Esophagus (tissue), 2 donors: Measurements from ENCODE around the gene TNFRSF4. TPM values are rescaled to one million over a fixed set of nuclear protein-coding genes. Genes with fewer than 3 reads are reported as not detected.
"Not testable (repeated sequence)": the region's sequence is repeated elsewhere in the genome, so short reads cannot be mapped to it uniquely, and the experiment has no call there.

Source experiments
- H3K27ac ChIP-seq, 2 donors: one replicate each; pipeline ENCODE4 v1.5.1; 2013; ENCODE audit warnings: low read depth in 2 of 2, mild to moderate bottlenecking in 2 of 2, inconsistent platforms in 1 of 2, low read length in 1 of 2, moderate library complexity in 1 of 2
- H3K27me3 ChIP-seq, 2 donors: one replicate each; pipeline ENCODE4 v1.6.1; 2013; ENCODE audit warnings: low read length in 2 of 2, control low read depth in 1 of 2, mild to moderate bottlenecking in 1 of 2; ENCODE audit not compliant: insufficient read depth in 2 of 2, control insufficient read depth in 1 of 2
- H3K36me3 ChIP-seq, 2 donors: one replicate each; pipeline ENCODE4 v1.6.1; 2013; ENCODE audit warnings: low read length in 1 of 2; ENCODE audit not compliant: control insufficient read depth in 2 of 2, insufficient read depth in 2 of 2
- H3K4me1 ChIP-seq, 2 donors: one replicate each; pipeline ENCODE4 v1.6.1; 2013; ENCODE audit warnings: low read length in 1 of 2; ENCODE audit not compliant: control insufficient read depth in 2 of 2, insufficient read depth in 2 of 2
- H3K4me3 ChIP-seq, 2 donors: one replicate each; pipeline ENCODE4 v1.5.1; 2013; ENCODE audit warnings: low read length in 2 of 2, mild to moderate bottlenecking in 2 of 2, low read depth in 1 of 2, moderate library complexity in 1 of 2
- H3K9me3 ChIP-seq, 2 donors: one replicate each; pipeline ENCODE4 v1.6.1; 2013; ENCODE audit warnings: mild to moderate bottlenecking in 2 of 2, low read depth in 1 of 2, low read length in 1 of 2, moderate library complexity in 1 of 2; ENCODE audit not compliant: control insufficient read depth in 2 of 2, insufficient read depth in 1 of 2
- WGBS, 2 donors: extraction: QIAGEN DNeasy Blood & Tissue Kit; methylation state at CpG; one replicate each; pipeline ENCODE4 v1.1.7; 2013; 5-methylcytosine and 5-hydroxymethylcytosine counted together
- polyA plus RNA-seq, 2 donors: library from polyadenylated mRNA; stranded (reverse); fragments of 200-250 nt; gene quantifications; one replicate each; pipeline ENCODE4 v1.2.3, GENCODE V29; 2013
- donor health status: healthy with polysubstance abuse.
- donor health status: Bipolar disorder and iron deficiency.

The TNFRSF4 gene
- polyA plus RNA-seq, 2 donors = 0.73 to 1.1 TPM

DNA sequence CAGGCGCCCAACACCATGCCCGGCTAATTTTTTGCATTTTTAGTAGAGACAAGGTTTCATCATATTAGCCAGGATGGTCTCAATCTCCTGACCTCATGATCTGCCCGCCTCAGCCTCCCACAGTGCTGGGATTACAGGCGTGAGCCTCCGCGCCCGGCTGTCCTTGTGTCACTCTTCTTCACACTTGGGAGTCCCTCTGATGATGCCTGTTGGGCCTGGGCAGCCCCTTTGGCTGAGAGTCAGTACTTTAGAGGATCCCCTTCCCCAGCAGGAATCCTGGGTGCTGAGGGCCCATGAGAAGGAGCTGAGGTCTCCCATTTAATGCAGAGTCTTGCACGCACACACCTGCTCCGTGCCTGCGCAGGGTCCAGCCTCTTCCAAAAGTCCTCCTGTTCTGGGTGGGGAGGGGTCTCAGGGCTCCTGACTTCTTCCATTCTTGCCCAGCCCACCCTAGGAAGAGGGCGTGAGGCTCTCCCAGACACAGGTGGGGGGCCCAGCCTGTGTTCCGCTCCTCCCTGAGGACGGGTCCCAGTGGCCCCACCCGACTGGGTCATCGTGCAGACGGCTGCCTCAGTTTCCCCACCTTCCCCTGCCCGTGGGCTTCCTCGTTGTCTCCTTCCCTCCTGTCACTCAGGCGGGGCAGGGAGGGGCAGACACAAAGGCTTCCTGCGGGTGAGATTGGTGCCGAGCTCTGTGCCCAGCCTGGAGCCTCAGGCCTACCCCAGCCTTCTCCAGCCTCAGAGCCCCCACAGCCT is 36.3 kb downstream of the TNFRSF4 start:
- Histone ChIP-seq H3K4me1 (peaks cover 2 to 3% of the 10 kb centered on the region in 2 donors), H3K36me3 (peaks cover 0 to 10% of the 10 kb centered on the region in 2 donors), H3K27me3 (no peaks in the 10 kb centered on the region), H3K9me3 (peaks cover 0 to 2% of the 10 kb centered on the region in 2 donors), H3K27ac (no peak overlapping the region), H3K4me3 (no peak overlapping the region)
- WGBS, 2 donors = 83 to 89% methylated on average over 21 of the region's 21 CpGs

DNA sequence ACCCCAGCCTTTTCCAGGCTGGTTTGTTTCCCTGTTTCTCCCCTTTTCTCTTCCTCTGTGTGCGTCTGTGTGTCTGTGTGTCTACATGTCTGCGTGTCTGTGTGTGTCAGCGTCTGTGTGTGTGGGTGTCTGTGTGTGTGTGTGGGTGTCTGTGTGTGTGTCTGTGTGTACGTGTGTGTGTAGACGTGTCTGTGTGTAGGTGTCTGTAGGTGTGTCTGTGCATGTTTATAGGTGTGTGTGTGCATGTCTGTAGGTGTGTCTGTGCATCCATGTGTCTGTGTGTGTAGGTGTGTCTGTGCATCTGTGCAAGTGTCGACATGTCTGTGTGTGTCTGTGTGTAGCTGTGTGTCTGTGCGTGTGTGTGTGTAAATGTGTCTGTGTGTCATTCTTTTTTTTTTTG is 37.0 kb downstream of the TNFRSF4 start:
- peaks cover 0 to 10% of the 10 kb centered on the region in 2 donors for H3K36me3 ChIP-seq

DNA sequence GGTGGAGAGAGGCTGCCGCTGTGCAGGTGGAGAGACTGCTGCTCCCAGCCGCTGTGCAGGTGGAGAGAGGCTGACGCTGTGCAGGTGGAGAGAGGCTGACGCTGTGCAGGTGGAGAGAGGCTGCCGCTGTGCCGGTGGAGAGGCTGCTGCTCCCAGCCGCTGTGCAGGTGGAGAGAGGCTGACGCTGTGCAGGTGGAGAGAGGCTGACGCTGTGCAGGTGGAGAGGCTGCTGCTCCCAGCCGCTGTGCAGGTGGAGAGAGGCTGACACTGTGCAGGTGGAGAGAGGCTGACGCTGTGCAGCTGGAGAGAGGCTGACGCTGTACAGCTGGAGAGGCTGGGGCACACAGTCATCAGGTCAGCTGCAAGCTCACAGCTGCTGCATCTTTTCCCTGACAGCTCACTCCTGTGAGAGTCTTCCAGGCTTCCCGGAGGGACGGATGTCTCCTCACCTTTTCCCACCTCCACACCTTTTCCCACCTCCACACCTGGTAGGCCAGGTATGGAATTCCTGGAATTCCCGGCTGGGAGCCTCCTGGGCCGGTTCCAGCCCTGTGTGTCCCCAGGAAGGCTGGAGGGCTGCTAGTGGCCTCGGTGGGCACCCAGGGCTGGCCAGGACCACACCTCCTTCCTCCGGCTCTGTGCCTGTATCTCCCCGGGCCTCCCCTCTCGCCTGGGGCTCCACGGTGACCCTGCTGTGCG is 37.7 kb downstream of the TNFRSF4 start:
- WGBS, 2 donors = 52 to 55% methylated on average over 22 of the region's 22 CpGs
- H3K4me1 ChIP-seq, H3K27ac ChIP-seq, H3K27me3 ChIP-seq, H3K36me3 ChIP-seq, H3K9me3 ChIP-seq, H3K4me3 ChIP-seq: not testable (repeated sequence)

More for the DNA sequence above, 37.0 kb downstream of the TNFRSF4 start:
- H3K4me3 ChIP-seq = no peak overlapping the region
- H3K27ac ChIP-seq = no peak overlapping the region
- H3K4me1 ChIP-seq = peaks cover 2 to 3% of the 10 kb centered on the region in 2 donors
- H3K9me3 ChIP-seq = peaks cover 0 to 2% of the 10 kb centered on the region in 2 donors
- H3K27me3 ChIP-seq = no peaks in the 10 kb centered on the region
- 69 to 83% methylated on average over 7 of the region's 7 CpGs for WGBS, 2 donors

DNA sequence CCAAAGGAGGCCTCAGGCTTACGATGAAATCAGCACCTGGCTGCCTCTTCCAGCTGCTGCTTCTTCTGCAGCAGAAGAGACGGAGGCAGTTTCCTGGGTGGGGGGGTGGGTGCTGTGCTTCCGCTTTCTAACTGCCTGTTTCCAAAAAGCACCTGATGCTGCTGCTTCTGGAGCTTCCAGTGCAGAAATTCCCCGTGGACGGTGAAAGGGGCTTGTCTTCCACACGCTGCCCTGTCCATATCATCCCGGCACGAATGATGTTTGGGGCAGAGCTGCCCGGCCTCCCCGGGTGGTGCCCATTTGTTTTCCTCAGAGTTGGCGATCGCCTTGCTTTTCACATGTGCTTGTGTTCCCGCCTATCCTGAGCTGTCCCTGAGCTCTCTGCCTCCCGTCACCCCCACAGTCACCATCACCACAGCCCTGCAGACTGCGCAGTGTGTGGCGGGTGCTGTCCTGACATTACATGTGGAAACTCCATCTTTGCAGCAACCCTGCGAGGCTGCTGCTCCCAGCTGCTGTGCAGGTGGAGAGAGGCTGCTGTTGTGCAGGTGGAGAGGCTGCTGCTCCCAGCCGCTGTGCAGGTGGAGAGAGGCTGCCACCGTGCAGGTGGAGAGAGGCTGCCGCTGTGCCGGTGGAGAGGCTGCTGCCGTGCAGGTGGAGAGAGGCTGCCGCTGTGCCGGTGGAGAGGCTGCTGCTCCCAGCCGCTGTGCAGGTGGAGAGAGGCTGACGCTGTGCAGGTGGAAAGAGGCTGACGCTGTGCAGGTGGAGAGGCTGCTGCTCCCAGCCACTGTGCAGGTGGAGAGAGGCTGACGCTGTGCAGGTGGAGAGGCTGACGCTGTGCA is 38.5 kb downstream of the TNFRSF4 start:
- Histone ChIP-seq H3K27ac (no peak overlapping the region), H3K4me3 (no peak overlapping the region), H3K27me3 (no peaks in the 10 kb centered on the region), H3K36me3 (peaks cover 0 to 10% of the 10 kb centered on the region in 2 donors), H3K9me3 (peaks cover 0 to 2% of the 10 kb centered on the region in 2 donors), H3K4me1 (peaks cover 2 to 3% of the 10 kb centered on the region in 2 donors)
- whole genome bisulfite sequencing, 2 donors = 84 to 88% methylated on average over 29 of the region's 29 CpGs

DNA sequence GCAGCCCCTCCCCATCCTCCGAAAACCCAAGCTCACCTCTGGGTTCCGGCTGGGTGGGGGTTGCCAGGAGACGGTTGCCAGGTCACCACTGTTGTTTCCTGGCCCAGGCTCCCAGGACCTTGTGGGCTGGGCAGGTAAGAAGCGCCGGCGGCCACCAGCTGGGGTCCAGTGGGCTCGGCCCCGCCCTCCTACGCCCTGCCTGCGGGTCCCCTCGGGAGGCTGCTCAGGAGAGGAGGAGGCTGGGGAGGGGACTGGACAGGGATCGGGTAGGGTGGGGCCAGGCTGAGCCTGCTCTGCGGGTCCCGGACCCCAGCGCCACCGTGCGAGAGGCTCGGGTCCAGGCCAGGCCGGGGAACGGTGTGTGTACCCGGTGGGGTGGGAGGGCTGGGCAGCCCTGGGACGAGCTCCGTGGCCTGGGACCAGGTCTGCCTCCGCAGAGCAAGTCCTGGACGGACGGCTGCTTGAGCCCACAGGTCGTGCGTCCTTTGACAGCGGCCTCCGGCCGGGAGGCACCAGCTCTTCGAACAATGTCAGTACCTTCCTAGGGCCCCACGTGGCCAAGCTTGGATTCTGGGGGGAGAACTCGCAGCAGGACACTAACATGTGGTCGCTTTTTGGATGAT is 40.0 kb downstream of the TNFRSF4 start, which contains the start of gene TTLL10:
TTLL10 (plus strand) TSS at position 88 of the 623 bp plus-strand sequence. CDS start 5,336 bp downstream, outside the sequence.
- Histone ChIP-seq H3K4me1 (peaks cover 2 to 5% of the 10 kb centered on the region in 2 donors), H3K4me3 (no peak within 1 kb of the TSS), H3K9me3 (peaks cover 0 to 2% of the 10 kb centered on the region in 2 donors), H3K27me3 (no peaks in the 10 kb centered on the region), H3K27ac (no peak within 1 kb of the TSS), H3K36me3 (peaks cover 0 to 16% of the 10 kb centered on the region in 2 donors)
- WGBS, 2 donors = 52 to 54% methylated on average over 29 to 35 of the region's 35 CpGs

DNA sequence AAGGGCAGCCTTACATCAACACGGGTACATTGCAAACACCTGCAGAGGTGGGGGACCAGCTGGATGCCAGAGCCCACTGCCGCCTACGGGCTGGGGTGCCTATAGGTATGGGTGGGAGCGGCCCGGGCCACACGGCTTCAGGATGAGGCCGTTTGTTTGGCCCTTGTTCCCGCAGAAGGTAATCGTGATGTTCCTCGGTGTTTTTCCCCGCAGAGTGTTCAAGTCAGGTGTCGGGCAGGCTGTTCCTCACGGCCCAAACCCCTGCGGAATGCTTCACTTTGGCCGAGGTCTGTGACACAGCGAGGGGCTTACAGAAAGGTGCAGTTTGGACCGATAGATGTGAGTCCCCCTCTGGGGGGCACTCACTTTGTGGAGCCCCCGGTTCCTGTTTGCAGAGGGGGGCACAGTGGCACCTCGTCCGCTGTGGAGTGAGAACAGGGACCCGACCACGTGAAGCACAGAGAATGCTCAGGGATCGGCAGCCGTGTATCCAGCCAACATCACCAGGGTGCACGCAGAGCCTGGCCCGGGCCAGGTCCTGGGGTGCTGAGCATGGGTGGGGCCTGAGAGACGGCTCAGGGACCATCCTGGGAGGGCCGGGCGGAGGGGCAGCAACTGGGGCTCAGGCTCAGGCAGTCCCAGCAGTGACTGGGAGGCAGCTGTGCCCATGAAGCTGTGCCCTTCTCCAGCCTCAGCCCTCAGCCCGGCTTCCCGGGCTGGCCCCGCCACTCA is 40.7 kb downstream of the TNFRSF4 start:
- Histone ChIP-seq H3K27me3 (no peaks in the 10 kb centered on the region), H3K4me3 (no peak overlapping the region)

DNA sequence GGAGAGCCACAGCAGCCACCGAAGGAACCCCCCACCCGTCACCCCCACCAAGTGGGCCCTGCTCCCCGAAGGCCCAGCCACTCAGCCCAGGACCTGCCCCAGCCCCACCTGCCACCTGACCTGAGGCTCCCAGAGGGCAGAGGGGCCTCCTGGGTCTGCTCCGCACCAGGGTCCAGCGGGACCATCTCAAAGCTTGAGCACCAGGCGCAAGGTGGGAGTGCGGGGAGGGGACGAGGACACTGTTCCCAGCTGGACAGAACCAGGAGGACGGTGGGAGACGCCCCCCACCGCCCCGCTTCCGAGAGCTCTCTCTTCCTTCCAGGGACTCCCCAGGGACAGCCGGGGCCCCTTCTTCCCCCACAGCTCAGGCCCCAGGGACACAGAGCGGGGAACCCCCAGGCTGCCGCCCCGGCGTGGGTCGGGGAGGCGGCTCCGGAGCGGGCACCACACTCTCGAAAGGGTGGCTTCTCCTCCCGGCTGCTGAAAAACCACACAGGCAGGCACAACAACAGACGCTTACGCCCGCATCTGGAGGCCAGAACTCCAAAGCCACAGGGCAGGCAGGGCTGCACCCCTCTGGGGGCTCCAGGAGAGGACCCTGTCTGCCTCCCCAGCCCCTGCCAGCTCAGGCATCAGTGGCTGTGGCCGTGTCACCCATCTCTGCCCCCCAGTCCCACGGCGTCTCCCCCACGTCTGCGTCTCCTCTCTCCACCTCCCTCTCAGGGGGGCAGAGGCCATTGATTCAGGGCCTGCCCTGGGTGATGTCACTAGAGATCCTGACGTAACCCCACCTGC is 42.2 kb downstream of the TNFRSF4 start:
- no peak overlapping the region for H3K4me3 ChIP-seq
- peaks cover 1 to 13% of the 10 kb centered on the region in 2 donors for H3K4me1 ChIP-seq
- peaks cover 0 to 21% of the 10 kb centered on the region in 2 donors for H3K36me3 ChIP-seq
- H3K27ac ChIP-seq = no peak overlapping the region
- WGBS, 2 donors = 72 to 73% methylated on average over 32 to 33 of the region's 33 CpGs
- no peaks in the 10 kb centered on the region for H3K27me3 ChIP-seq
- H3K9me3 ChIP-seq = peaks cover 0 to 2% of the 10 kb centered on the region in 2 donors

More for the DNA sequence above, 40.7 kb downstream of the TNFRSF4 start:
- H3K4me1 ChIP-seq = peaks cover 0 to 5% of the 10 kb centered on the region in 2 donors
- H3K9me3 ChIP-seq = peaks cover 0 to 2% of the 10 kb centered on the region in 2 donors
- no peak overlapping the region for H3K27ac ChIP-seq
- WGBS, 2 donors = 61 to 63% methylated on average over 32 of the region's 32 CpGs
- peaks cover 0 to 18% of the 10 kb centered on the region in 2 donors for H3K36me3 ChIP-seq

DNA sequence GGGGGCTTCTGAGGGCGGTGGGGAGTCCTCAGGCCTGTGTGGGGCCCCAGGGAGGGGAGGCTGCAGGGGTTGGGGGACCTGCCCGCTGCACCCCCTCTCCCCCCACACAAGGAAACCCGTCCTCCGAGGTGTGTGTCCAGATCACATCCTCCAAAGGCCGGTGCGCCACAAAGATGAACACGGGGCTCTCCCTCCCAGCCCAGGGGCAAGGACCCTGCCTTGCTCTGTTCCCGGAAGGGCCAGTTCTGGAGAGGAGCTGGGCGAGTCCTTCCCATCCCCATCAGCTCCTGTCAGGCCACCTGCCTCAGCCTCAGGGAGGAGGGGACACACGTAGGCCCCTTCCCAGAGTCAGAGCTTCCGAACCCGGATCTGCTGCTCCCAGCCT is 42.8 kb downstream of the TNFRSF4 start:
- H3K27ac ChIP-seq = no peak overlapping the region
- H3K9me3 ChIP-seq = peaks cover 0 to 2% of the 10 kb centered on the region in 2 donors
- H3K4me1 ChIP-seq = peaks cover 4 to 14% of the 10 kb centered on the region in 2 donors
- H3K36me3 ChIP-seq = peaks cover 0 to 21% of the 10 kb centered on the region in 2 donors
- no peaks in the 10 kb centered on the region for H3K27me3 ChIP-seq
- WGBS, 2 donors = 64 to 71% methylated on average over 12 of the region's 12 CpGs
- no peak overlapping the region for H3K4me3 ChIP-seq
